H1 (cell line): ENCODE results near the gene DRC3. TPM values are rescaled to one million over a fixed set of nuclear protein-coding genes. Genes with fewer than 3 reads are reported as not detected.

Source experiments
- ATF3 ChIP-seq: IDR thresholded peaks from 2 replicates; pipeline ENCODE4 v1.6.1; 2011; ENCODE audit warnings: low read depth, mild to moderate bottlenecking, low read length; ENCODE audit not compliant: insufficient read depth
- EGR1 ChIP-seq: IDR thresholded peaks from 2 replicates; pipeline ENCODE4 v1.6.1; 2011; ENCODE audit warnings: low read depth, low read length, borderline replicate concordance
- HDAC2 ChIP-seq, 2 experiments: fragments of 300-600 bp in 1 of 2; sonication (generic) in 1 of 2; IDR thresholded peaks; 2 replicates each; pipeline ENCODE4 v1.6.1; 2011 to 2012; ENCODE audit warnings: low read depth in 2 of 2, low read length in 2 of 2, mild to moderate bottlenecking in 2 of 2, moderate library complexity in 2 of 2, borderline replicate concordance in 1 of 2, inconsistent platforms in 1 of 2
- MAFK ChIP-seq: IDR thresholded peaks from 2 replicates; pipeline ENCODE4 v1.6.1; 2012; ENCODE audit warnings: low read depth, mild to moderate bottlenecking, improper control_type of control experiment, low read length
- SRF ChIP-seq: IDR thresholded peaks from 2 replicates; pipeline ENCODE4 v1.6.1; 2011; ENCODE audit warnings: mild to moderate bottlenecking, low read depth, low read length, moderate library complexity
- polyA plus RNA-seq, 7 experiments: library from polyadenylated mRNA; depleted of rRNA in 3 of 7; stranded (reverse) in 5 of 7; unstranded in 2 of 7; fragments of >200 nt in 5 of 7; fragments of 200-250 nt in 2 of 7; gene quantifications; 1 replicate in 5 of 7; 2 replicates in 1 of 7; 4 replicates in 1 of 7; pipeline versions ENCODE4 v1.2.1 to v1.2.3, GENCODE V29; 2011 to 2013; ENCODE audit warnings: missing spikeins in 2 of 7, mixed read lengths in 2 of 7
- total RNA-seq: library from RNA; stranded (reverse); fragmentation: NEBNext Ultra II Directional; extraction: Animal tissue kit (Norgen Biotek cat#: 25700); gene quantifications from 2 replicates; pipeline ENCODE4 v1.2.1, GENCODE V29; 2021

Gene DRC3
- total and polyA plus RNA-seq, 2 of the 8 experiments (the other 6 are each of a cell fraction or from before 2014, with no cell fraction given), result 0.59 TPM; not detected in 1

GRCh38 chr17:17926840-17927449, 45.7 kb upstream of the DRC3 start (continued):
- TF ChIP-seq HDAC2 (IDR thresholded peaks at IDR 0.05; ENCODE audit: borderline replicate concordance in 1 of 2, low read depth in 2 of 2, low read length in 2 of 2) (no peak), SRF (no peak), EGR1 (no peak), MAFK (no peak), ATF3 (no peak)
